GM19468 (cell line): ENCODE results near the gene LHX6.

Experiments
- ATAC-seq: cut with Tn5 transposase; IDR thresholded peaks from one replicate; pipeline ENCODE4 v1.9.1; 2021; ENCODE audit warnings: mild to moderate bottlenecking, moderate library complexity, moderate number of reproducible peaks; ENCODE audit not compliant: unreplicated experiment; ENCODE audit errors: extremely low read depth

The LHX6 gene

DNA sequence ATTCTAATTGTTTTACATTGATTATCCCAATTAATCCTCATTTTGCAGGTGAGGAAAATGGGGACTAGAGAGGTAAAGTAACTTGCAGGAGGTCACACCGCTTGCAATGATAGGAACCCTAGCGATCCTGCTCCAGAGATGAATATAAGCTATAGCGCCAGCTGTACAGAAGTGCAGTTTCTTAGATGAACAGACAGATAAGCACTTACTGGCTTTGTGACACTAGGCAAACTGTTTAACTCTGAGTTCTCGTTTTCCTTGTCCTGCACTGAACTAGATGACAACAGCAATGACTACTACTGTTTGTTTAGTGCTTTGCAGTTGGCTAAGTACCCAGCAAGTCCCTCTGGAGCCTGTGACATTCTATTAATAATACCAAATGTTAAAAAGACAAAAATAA lies 11.1 kb downstream of the LHX6 start:
- ATAC-seq, result no peak

DNA sequence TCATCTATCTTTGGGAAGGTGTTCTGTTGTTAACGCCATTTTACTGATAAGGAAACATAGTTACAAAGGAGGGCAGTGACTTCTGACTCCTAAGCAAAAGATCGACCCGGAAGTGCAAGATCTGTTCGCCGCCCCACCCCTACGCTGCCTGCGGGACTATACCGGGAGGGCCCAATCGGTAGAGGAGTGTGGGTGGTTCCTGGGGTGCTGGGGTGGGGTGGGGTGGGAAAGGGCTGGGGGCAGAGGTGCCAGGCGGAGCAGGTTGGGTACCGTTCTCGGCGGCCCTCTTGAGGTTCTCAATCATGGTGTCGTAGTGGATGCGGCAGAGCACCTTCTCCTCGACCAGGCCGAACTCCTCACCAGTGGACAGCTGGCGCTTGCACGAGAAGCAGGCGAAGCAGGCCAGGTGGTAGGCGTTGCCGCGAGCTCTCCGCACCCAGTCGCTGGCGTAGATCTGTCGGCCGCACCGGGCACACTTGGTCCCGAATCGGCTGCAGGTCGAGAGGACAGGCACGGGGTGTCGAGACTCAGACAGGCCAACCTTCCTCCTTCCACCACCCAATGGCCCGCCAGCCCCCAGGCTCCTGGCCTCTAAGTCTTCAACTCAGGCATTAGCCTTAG lies 11.8 kb downstream of the LHX6 start:
- ATAC-seq, result no peak

DNA sequence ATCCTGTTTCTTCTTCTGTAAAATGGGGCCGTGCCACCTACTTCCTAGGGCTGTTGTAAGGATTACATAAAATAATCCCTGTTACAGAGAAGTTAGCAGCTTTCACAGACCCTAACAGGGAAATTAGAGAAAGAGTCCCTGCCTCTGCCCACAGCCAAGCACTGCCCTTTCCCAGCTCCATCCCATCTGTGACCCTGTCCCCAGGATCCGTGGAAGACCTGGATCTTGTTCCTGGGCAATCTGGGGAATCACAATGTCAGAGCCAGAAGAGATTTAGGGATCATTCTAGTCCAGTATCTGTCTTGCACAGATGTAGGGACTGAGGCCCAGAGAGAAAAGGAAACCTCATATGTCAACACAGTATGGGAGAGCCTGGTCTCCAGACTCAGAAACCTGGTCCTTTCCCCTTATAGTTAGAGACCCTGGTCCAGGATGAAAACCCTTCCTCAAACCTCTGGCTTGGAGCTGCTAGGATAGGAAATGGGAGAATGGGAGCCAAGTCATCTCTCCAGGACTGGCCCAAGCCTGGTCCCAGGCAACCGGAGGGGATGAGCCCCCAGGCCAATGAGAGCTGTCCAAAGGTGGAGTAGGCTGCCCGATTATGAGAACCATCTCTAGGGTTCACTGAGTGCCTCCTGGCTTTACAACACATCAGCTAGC lies 12.5 kb downstream of the LHX6 start:
- ATAC-seq, result no peak

DNA sequence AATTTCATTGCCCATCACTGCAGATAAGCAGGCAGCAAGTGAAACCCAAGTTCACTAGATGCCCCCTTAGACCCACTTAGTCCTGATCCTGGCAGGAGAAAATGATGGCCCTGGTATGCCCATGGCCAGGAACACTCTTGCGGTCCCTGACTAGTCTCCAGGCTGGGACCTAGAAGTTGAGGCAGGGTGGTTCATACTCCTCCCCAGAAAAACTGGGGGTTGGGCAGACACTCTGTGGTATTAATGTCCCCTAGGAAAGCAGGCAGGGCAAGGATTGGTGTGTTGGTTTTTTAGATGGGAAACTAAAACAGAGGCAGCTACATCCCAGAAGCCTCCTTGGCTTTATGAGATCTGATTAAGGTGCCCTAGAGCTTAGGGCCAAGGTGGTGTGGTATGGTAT lies 13.1 kb downstream of the LHX6 start:
- ATAC-seq, result no peak

DNA sequence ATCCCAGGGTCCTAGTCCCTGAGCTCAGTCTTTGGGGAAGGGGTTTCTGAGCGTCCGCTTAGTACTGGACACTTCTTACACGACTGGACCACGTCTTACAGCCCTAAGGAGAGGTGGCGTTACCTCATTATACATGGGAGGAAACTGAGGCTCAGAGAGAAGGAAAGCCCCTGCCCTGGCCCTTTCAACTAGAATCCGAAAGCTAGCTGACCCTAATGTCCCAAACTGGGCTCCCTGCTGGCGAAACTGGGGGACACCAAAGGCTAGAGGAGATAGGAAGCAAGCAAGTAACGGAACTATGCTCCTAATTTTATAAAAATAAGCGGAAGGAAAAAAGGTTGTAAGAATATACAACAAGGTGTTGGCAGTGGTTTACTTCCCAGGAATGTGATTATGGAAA lies 14.2 kb downstream of the LHX6 start:
- no peak for ATAC-seq

DNA sequence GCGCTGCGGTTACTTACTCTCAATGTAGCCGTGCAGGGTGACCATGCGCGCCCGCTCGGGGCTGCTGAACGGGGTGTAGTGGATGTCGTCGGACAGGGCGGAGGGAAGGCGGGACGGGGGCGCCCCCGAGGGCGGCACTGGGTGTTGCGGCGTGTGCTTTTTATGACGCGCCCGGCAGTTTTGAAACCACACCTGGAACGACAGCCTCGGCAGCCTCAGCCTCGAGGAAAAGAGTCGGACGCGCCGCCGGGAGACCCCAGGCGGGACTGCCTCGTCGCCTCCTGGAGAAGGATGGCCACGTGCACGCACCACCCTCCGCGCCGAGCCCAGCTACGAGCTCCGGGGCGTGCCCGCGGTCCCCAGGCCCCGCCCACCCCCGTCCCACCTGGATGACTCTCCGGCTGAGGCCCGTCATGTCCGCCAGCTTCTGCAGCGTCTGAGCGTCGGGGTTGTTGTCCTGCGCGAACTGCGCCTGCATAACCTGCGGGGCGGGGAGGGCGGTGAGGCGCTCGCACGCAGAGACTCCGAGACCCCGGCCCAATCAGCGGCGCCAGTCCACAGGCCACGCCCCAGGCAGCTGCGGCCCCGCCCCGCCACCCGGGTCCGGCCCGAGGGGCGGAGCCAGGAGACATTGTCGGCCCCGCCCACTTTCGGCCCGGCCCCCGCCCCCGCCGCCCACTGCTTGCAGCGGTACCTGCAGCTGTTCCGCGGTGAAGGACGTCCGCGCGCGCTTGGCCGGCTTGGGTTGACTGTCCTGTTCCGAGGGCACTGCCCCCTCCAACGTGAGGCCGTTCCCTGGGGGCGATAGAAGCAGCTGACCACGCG lies 15.0 kb downstream of the LHX6 start:
- no peak for ATAC-seq

DNA sequence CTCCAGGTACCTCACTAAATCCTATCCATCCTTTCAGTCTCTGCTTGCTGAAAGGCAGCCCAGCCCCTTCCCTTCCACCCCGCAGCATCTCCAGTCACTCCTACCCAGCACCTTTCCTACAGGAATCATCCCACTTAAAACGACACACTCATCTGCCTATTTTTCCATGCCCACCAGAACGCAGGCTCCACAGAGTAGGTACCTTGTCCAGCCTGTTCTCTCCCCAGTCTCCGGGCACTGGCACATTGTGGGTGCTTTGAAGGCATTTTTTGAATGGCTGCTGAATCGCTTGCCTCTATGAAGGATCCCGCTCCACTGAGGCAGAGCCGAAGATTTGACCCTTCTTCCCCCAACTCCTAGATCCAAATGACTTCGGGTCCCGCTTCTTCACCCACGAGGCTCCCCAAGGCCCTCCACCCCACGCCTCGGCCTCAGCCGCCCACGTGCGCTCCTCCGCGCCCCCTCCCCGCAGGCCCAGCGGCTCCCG lies 15.6 kb downstream of the LHX6 start:
- ATAC-seq, result no peak

DNA sequence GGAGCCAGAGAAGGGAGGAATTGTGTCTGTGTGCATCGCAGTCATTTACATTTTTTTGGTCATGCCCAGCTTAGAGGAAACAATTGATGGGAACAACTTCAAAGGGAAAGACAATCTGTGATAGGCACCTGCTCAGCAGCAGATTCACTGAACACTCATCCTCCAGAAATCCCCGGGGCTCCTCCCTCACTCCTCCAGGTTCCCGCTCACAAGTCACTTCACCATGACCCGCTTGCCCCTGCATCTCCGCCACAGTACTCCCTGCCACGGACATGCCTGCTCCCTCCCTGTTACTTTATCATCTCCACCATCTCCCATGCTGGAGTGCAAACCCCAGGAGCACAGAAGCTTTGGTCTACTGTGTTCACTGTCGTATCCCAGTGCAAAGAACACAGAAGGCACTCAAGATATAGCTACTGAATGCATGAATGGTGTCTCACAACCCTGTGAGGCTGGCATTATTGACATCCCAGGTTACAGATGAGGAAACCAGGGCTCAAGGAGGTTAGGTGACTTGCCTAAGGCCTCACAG lies 16.2 kb downstream of the LHX6 start:
- ATAC-seq, result no peak

DNA sequence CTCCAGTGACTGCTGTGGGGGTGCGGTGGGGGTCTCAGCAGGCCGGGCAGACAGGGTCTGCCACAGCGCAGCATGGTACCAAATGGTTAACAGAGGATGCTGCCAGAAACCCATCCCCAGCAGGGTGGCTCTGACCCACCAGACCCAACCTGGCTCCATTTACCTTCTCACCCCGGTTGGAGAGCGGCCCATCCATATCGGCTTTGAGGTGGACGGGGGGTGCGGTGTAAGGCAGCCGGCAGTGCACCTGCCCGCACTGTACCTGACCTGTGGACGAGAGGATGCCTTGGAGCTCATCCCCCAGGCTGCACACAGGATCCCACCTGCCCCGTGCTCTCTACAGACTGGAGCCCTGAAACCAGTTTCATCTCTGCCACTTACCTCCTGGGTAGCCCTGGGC lies 19.3 kb downstream of the LHX6 start:
- no peak for ATAC-seq

DNA sequence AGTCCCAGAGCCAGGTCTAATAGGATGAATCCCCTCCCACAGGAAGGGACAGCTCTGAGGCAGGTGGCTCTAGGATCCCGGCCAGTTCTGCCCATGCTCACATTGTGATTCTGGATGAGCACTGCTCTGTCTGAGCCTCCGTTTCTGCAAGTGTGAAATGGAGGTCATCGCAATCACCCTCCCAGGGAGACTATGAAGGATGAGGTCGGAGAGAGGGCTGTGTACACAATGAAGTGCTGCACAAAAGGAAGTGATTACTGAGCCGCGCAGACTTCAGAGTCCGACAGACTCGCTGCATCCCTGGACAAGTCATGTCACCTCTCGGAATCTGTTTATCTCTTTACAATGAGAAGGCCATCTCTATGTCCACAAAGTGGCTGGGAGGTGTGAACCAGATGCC lies 21.7 kb downstream of the LHX6 start:
- ATAC-seq, result no peak

DNA sequence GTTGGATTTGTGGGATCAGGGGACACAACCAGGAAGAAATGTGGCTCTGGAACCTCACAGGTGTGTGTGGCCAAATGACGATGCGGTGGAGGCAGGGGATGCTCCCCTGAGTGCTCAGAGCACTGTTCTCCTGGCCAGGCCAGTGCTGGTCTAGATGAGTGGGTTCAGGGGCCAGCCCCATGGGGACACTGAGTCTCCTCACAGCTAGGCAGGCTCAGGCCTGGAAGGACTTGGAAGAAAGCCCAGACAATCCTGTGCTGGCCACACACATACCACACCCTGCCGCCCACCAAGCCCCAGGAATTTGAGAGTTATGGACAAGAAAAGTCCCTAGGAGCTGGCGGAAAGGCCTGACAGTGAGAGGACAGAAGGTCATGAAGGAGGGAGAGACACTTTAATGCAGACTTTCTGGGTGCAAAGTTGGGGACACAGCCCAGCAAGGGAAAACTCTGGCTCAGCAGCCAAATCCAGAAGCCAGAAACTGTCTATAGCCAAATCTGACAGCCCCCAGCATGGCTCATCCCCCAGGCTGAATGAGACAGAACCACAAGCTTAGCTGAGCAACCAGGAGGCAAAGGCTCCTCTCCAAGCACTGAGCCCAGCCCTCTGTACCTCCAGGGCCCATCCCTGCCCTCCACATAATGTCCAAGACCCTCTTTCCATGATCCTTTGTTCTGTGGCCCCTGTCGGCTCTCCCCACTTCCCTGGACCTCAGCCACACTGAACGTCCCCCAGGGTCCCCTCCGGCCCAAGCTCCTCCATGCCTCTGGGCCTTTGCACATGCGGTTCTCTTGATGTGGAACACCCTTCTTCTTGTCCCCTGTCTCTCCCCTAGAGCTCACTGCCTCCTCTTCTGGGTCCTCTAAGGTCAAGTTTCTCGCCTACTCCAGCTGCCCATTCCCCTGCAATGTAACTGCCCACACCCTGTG lies 22.4 kb downstream of the LHX6 start:
- ATAC-seq, result no peak

DNA sequence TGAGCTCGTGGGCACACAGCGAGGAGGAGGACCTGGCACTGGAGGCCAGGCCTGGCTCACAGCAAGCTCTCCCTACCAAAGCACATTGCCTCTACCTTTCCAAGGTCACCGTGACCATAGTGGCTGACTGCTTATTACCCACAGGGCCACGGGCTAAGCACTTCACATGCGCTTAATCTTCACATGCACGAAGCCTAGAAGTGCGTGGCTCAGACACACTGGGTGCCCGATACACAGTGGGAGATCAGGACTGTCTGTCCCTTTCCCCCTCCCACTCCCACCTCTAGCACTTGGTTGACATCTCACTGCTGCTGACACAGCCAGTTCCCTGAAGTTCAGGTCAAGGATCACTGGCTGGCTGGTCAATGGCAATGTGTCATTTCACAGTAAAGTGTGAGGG lies 23.6 kb downstream of the LHX6 start:
- no peak for ATAC-seq

DNA sequence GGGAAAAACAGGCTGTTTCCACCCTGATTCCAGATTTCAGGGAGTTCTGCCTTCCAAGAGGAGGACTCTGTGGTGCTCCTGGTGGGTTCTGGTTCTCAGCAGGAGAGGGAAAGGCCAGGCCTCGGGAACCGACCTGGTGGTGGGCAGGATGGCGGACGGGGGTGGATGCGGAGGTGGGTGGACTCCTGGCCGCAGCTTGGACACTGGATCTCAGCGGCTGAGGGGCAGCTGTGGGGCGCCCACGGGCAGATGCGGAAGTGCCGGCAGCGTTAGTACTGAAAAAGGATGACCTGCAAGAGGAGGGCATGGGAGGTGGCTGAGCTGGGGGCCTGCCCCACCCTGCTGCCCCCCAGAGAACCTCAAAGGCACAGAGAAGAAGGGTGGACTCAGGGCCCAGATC lies 24.3 kb downstream of the LHX6 start:
- ATAC-seq, result no peak

DNA sequence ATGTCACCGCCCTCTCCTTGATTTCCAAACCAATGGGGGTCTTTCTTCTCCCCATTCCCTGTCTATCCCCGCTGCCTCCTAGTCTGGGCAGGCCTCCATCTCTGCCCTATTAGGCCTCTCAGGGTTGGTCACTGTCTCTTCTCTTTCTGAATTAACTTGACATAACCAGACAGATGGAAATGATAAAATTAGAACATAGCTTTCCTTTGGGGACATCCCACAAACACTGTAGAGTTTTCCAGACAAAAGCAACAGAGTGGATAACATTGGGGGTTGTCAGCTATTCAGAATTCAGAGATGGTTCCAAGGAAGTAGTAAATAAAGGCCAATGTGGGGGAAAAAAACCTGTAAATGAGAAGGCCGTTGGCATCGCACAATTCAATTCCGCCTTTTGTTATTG lies 24.7 kb downstream of the LHX6 start:
- no peak for ATAC-seq

DNA sequence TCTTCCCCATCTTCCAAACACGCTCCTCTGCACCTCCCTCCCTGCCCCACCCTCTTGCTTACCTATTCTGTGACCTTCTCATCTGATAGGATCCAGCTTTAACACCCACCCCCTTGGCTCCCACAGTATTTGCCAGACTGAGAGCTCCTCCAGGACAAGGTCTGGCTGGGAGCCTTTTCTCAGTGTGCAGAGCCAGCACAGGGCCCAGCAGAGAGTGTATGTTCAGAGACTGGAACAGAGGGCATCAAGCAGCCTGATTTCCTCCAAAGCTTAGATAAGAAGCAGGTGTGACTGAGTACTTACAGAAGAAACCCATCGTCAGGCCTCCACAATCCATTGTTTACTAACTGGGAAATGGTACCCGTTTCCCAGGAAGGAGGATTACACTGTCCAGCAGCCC lies 26.6 kb downstream of the LHX6 start:
- no peak for ATAC-seq

DNA sequence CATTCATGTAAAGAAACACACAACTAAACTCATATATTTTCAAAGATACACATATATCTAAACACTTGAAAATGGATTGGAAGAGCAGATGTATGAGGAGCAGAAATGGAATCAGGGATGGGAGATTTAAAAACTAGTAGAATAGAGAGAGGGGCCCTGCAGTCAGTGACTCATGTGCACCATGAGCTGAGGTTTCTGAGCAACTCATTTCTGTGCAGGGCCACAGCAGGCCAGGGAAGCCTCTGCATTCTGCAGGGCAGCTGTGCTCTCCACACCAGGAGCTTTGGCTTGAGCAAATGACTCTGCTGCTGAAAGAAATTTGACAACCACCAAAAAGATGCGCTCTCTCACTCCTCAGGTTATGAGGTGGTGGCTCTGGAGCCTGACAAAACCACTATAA lies 27.1 kb downstream of the LHX6 start:
- no peak for ATAC-seq

DNA sequence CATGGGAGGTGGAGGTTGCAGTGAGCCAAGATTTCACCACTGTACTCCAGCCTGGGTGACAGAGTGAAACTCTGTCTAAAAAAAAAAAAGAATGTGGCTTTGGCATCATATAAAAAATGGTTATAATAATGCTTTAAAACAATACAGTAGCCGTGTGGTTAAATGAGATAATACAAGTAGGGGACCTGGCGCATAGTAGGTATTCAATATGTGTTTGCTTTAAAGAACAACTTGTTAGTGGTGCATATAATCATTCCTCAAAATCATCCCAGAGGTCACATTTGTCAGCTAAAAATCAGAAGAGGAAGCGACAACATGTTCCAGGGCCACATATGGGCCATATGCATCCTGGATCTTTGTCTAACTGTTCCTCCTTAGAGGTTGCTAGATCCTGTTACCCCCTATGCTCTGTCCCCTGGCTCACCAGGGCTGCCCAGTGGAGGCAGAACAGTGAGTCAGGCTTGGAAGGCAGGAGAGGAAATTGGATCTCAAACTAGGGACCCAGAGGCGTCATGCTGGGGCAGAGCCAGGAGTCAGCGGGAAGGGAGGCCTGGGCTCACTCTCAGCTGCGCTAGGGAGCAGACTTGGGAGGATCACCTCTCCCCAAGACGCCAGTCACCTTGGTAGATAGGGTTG lies 27.7 kb downstream of the LHX6 start:
- no peak for ATAC-seq

DNA sequence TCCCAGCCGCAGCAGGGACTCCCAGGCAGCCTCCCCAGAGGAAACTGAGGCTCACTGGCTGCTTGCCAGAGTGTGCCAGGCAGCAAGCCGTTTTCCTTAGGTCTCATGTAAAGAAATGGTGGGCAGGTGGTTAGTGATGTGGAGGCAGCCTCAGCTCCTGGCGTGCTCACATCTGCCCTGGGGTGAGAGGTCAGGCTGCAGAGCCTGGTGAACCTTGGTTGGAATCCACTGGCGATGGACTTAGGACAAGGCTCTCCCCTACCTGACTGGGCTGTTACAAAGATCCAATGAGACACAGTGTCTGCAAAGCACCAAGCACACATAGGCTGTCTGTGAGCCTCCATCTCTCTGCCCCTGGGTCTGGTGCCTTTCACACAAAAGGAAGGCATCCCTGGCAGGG lies 30.9 kb downstream of the LHX6 start:
- ATAC-seq, result no peak

DNA sequence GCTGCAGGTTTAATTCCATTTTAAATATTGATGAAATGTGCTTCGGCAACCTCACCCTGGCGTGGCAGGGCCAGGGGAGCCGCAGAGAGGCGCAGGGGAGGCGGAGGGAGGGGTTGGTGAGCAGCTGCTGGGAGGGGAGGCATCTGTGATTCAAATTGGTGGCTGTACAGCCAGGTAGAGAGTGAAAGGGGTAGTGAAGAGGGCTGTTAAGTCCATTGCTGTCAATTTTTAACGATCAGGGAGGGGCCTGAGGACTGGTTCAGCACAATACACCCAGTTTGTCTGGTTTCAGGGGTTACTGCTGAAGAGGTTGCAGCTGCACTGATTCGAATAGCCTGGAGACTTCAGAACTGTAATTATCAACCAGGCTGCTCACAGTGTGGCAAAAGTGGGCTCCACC lies 31.3 kb downstream of the LHX6 start:
- ATAC-seq, result no peak

DNA sequence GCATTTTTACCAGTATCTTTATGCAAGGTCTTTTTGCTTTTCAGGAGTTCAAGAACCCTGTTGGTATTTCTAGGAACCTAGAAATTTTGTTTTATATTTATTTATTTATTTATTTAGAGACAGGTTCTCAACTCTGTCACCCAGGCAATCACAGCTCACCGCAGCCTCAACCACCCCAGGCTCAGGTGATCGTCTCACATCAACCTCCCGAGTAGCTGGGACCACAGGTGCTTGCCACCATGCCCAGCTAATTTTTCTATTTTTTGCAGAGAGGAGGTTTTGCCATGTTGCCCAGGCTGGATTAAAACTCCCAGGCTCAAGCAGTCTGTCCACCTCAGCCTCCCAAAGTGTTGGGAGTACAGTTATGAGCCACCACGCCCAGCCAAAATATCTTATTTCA lies 32.9 kb downstream of the LHX6 start:
- no peak for ATAC-seq
